DMS53 treated with DMSO at 0.1 percent for 48 hours (cell line): ENCODE results near the gene SLC6A18.

ENCODE experiments used
- DNase-seq: peaks from one replicate; lab custom pipeline; 2025; ENCODE audit not compliant: unreplicated experiment; lab: John Stamatoyannopoulos, UW

SLC6A18 gene

DNA sequence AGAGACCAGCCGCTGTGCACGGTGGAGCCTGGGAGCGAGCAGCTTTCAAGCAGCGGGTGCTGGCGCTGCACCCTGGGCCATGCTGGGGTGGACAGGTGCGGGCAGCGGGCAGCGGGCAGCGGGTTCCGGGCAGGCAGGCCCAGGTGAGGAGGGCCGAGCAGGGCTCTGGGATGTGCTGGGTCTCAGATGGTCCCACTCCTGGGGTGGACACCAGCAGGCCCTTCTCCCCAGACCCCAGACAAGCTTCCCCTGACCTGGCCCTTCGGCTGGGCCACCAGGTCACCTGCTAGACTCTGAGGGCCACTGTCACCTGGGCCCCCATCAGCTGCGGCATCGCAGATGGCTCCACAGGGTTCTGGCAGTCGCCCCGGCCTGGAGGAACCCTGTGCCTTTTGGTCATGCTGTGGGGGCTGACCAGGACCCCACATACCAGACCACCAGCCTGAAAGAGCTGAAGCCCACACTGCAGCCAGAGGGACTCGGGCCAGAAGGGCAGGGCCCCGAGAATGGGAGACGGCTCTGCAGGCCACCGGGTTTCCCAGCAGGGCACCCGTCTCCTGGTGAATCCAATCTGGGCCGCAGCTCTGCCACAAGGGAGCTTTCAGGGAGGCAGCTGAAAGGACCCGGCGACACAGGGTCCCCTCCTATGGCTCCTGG lies 21.7 kb upstream of the SLC6A18 start:
- no peak for DNase-seq

DNA sequence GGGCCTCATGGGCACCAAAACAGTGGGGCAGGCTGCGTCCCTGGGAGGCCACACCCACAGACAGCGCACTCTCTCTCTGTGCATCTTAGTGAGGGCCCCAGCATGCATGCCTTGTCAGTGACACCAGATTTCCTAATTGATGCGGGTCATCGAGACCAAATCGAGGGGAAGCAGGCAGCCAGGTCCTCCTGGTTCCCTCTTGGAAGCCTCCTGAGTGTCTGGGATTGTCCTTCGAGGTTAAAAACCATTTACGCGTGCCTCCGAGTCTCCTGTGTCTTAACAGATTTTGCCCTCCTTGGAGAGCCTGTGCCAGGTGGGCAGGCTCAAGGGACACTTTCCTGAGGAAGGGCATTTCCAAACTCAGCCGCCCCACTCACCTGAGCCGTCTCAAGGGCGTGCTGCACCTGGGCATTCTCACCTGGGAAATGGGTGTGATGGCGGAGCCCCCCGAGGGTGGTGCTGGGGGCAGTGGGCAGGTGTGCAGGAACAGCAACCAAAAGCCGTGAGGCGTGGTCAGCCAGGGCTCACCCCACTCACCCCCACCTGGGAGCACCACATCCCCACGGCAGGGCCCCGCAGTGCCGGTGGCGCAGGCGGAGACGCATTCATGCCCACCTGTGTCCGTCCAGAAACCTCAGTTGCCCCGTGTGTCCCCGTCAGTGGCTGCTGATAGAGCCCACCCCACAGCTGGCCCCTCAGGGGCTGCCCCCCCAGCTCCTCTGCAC lies 21.1 kb upstream of the SLC6A18 start:
- no peak for DNase-seq

DNA sequence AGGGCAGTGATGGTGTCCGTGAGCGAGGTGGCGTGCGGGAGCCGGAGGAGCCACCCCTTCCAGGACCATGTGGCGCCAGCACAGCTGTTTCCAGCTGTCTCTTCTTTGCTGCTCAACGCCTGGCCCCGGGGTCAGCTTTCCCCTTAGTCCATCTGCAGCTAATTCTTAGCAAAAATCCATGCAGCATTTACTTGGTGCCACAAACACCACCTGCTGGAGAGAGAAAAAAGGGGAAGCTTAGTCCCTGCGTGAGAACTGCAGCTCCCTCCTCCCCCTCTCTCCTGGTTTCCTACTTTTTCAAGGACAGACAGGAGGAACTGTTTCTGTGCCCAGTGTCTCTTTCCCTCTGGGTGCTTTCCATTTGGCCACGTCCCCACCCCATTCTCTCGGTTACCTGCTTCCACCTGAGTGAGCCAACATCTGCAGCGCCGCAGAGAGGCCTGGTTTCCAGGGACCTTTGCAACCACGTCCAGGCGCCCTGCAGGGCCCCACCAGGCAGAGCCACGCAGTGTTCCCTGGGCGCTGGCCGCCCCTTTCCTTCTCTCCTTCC lies 20.4 kb upstream of the SLC6A18 start:
- peak; percentile 30 for DNase-seq

DNA sequence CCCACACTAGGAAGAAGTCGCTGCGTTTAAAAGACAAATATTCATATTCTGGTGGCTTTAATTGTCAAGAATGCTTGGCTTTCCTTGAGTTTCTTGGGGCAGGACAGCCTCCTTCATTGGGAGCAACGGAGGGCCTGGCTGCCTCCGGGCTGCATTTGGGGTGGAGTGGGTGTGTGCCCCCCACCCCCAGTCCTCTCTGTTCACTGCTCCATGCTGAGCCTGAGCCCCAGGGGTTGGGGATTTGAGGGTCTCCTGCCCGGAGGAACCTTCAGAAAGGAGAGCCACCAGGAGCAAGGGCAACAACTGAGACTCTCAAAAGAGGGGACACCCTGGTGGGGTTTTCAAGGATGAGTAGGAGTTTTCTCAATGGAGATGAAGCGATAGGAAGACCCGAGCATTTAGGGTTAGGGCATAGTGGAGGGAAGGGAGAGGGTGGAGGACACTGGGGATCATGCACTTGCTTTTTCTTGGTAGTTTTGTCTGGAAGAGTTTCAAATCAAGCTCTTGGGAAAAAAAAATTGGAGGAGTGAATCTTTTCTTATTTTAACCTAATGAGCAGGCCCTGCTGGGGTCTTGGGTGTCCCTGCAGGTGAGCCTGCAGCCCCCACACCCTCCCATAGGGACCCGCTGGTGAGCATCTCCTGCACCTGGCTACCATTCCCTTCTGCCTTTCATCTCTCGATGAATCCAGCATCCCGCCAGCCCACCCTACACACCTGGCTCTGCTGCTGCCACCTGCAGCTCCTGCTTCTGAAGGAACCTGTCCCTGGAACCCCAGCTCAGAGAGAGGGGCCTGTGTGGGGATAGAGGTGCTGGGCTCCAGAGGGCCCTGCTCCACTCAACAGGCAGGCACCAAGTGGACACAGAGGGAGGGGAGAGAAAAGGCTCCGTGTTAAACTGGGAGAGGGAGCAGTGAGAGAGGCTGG lies 19.7 kb upstream of the SLC6A18 start:
- DNase-seq = no peak

DNA sequence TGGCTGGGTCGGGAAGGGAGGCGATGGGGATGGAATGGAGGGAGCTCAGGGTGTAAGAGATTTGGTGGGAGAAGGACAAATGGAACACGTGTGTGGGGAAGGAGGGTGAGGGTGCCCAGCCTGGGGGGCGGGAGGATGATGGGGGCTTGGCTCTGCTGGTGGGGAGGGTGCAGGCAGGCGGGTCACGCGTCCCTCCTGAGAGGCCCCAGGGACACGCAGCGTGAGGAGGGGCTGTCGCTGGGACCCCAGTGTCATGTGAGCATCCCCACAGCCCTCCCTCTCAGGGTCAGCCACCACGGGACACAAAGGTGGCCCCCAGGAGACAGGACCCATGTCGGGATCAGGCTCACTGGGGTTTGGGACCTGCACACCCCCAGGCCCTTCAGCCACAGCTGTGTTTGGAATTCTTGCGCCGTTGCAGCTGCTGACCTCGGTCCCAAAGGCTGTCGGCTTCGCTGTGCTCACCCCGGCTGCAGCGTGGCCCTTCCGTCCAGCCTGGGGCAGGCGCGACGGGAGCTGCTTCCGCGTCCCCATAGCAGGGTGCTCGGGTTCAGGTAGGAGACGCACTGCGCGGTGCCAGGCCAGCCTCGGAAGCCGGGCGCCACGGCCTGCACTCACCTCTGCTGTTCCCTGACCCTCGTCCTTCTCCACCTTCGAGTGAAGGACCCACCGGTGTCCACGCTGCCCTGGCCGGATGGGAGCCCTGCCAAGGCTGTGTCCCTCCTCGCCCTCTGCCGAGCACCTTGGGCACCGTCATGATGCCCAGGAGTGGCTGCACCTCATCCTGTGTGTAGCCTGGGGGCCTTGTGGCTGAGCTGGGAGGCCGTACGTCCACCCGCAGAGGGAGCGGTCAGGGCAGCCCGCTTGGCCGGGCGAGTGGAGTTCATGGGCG lies 18.4 kb upstream of the SLC6A18 start:
- no peak for DNase-seq

DNA sequence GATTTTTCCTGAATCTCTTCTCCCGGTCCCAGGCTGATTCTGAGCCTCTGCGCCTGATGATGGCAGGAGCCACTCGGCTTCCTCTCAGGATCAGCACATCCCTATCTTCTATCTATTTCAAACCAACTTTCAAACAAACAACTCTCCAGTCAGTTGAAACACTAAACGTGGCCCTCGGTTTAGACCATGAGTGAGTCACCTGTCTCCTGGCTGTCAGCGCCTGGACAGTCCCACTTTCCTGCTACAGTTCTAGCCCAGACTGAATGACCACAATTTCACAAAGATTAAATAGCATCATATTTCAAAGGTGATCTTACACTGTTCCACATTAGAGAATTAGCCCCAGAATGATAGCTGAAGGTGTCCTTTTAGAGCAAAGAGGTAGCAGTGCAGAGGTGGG lies 17.6 kb upstream of the SLC6A18 start:
- no peak for DNase-seq

DNA sequence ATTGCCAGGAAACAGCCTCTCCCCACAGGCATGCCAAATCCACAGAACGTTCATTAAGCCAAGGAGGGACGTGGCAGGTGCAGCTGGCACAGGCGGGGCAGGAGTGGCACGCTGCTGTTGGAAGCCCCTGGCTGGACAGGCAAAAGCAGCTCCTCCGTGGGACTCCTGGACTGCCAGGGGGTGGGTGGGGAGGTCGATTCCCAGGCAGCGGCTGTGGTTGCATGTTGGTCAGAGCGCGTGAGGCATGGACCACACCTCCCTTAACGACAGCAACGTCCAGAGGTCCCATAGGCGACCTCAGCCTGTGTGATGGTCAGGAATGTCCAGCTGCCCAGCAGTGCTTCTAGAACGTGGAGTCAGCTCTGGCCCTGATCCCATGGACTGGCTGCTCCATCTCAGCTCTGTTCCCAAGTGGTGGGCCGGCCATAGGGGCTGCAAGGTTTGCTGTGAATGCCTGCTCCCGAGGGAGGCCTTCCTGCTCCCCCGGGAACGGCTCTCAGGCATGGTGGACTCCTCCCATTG lies 16.9 kb upstream of the SLC6A18 start:
- DNase-seq = no peak

DNA sequence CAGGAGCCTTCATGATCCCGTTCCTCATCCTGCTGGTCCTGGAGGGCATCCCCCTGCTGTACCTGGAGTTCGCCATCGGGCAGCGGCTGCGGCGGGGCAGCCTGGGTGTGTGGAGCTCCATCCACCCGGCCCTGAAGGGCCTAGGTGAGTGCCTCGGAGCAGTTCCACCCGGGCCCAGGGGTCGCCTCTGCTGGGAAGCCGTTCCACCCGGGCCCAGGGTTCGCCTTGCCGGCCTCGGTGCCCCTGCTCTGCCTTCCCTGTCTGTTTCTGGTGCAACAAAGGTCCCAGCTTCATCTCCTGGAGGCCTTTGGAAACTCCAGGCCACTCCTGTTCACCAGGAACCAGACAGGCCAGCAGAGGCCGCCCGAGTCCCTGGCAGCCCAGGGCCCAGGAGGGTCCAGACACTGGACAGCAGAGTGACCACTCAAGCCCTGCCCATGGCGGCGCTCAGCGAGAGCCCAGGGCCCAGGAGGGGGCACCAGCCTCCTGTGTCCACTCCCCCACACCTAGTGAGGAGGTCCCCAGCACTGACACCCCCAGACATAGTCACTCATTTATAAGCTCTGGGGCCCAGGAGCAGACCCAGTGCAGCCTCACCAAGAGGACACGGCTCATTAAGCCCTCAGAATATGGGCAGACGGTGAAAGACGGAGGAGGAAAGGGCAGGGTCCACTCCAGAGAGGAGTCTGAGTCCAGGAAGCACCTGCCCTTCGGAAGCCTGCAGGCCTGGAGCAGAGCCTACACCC lies 16.3 kb upstream of the SLC6A18 start:
- peak; percentile 80 for DNase-seq

DNA sequence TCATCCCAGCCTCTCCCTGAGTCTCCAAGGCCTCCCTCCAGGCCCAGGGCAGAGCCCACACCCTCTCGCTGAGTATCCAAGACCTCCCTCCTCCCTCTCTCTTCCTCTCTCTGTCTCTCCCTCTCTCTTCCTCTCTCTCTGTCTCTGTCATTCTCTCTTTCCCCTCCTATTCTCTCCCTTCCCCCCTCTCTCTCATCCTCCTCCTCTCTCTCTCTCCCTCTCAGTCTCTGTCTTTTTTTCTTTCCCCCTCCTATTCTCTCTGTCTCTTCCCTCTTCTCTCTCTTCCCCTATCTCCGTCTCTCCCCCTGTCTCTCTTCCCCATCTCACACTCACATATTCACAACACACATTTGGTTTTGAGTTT lies 15.7 kb upstream of the SLC6A18 start:
- DNase-seq = no peak

DNA sequence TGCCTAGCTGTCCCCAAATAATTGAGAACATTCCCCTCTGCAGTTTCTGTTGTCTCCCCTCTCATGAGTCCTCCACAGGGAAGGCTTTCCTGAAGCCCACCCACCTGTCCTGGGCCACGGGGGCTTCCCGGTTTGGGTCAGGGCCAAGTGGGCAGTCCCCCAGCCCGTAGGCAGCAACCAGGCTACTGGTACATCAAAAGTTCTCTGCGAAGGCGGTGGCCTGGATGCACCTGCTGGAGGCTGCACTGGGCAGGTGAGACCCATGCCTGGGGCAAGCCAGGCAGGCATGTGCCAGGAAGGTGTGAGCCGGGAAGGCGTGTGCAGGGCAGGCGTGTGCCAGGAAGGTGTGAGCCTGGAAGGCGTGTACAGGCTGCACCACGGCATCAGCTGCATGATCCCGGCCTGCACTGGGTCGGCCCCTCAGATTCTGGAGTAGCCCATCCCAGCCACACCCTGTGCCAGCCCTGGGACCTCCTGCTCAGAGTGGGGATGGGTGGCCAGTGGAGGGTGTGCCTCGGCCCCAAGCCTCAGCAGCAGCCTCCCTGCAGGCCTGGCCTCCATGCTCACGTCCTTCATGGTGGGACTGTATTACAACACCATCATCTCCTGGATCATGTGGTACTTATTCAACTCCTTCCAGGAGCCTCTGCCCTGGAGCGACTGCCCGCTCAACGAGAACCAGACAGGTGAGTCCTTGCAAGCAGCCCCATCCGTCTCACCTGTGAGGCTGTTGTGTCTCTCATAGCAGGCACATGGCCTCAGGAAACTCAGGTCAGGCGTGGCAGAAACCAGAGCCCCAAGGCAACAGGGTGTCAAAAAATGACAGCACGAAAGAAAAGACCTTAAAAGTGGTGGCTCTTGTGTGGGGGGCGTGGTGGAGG lies 15.0 kb upstream of the SLC6A18 start:
- DNase-seq = no peak

DNA sequence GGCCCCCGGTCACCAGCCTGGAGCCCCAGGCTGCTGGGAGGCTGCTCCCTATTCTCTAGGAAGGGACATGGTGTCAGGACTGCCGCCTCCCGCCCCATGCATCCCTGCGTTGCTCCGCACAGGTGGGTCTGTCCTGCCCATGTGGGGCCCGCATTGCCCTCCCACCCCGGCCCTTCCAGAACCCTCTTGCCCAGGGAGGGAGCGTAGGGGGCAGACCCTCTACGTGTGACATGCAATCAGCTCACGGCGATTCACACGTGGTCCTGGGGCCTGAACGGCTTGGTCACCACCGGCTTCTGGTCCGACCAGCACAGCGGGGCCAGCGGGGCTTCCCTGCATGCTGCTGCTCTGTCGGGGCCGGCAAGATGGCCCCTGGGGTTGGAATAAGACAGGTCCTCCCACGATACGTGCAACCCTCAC lies 14.3 kb upstream of the SLC6A18 start:
- DNase-seq = no peak

DNA sequence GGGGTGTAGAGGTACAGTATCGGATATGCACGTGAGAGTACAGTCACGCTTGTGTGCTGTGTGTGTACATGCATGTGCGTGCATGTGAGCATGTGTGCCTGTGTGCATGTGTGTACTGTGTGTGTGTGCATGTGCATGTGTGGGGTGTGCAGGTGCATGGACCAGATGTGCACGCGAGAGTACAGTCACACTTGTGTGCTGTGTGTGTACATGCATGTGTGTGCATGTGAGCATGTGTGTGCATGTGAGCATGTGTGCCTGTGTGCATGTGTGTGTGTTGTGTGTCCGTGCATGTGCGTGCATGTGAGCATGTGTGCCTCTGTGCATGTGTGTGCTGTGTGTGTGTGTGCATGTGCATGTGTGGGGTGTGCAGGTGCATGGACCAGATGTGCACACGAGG lies 13.5 kb upstream of the SLC6A18 start:
- DNase-seq = no peak

DNA sequence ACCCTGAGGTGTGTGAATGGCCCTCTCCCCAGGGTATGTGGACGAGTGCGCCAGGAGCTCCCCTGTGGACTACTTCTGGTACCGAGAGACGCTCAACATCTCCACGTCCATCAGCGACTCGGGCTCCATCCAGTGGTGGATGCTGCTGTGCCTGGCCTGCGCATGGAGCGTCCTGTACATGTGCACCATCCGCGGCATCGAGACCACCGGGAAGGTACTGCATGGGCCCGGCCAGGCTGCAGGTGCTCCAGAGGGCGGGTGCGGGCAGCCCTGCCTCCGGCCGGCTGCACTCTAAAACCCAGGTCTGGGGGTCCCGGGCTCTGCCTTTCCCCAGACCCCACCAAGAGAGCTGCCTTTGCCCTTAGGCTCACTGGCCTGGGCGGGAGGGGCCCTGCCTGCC lies 12.9 kb upstream of the SLC6A18 start:
- DNase-seq = no peak

DNA sequence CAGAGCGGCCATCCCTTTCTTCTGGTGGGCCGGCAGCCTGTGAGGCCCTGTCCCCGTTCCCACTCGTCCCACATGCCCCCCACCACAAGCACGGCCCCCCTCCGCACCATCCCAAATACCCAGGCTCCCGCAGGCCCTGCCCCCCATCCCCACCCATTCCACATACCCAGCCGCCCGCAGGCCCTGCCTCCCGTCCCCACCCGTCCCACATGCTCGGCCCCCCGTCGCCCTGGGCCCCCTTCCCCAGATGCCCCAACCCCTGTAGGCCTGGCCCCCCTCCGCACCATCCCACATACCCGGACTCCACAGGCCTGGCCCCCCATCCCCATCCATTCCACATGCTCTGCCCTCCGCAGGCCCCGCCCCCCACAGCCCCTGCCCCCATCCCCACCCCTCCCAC lies 12.3 kb upstream of the SLC6A18 start:
- DNase-seq = no peak

DNA sequence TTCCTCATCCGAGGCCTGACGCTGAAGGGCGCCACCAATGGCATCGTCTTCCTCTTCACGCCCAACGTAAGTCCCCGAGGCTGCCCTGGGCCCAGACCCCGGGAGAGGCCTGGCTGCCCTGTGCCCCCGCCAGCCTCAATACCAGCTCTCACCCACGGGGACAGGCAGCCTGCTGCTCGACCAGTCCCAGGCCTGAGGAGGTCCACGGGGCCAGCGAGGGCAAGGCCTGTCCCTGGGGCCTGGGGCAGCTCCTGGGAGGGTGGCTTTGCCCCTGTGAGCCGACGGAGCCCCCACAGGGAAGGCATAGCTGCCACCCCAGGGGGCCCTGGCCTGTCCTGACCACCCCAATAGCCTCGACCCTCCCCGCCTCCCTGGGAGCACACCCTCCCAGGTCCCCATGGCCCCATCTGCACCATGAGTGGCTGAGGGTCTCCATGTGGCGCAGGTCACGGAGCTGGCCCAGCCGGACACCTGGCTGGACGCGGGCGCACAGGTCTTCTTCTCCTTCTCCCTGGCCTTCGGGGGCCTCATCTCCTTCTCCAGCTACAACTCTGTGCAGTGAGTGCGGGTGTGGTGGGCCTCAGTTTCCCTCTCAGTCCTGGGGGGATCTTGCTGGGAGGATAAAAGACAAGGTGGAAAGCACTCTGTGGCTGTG lies 11.5 kb upstream of the SLC6A18 start:
- DNase-seq = no peak

DNA sequence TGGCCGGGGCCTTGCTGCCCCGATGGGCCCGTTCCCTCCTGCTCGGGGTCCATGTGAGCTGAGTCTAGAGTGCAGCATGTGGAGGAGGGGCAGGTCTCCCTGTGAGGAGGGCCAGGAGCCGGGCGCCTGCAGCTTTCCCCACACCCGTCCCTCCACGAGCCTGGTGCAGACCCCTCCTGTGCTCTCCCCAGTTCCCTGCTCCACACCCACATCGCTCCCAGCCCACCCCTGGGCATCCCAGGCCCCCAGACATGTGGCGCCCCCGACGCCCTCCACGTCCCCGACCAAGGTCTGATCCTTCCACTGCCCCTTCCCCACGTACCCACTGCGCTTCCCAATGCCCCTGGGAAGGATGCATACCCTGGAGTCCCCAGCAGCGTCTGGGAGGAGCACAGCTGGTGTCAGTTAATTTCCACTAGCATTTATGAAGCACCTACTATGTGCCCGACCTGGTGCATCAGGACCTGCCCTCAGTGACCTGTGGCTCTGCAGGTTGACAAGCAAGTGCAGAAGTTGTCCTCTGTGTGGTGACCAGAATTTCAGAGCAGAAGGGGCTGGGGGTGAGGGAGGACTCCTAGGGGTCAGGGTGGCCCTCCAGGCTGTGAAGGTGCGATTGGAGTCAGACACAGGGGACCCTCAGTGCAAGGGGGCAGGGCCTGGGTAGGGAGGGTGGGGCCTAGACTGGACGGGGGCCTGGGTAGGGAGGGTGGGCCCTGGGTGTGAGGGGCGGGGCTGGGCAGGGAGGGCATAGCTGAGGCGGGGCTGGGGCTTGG lies 10.8 kb upstream of the SLC6A18 start:
- DNase-seq = no peak

DNA sequence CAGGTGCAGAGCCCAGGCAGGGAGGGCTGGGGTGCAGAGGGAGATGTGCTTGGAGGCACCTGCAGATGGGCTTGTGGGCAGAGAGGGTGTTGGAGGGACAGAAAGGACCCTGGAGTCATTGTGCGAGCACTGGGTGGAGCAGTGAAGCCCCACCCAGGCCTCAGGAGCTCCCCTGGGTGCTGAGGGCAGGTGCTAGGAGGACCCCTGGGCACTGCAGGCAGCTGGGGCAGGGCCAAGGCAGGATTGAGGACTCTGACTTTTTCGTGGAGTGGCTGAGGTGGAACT lies 10.3 kb upstream of the SLC6A18 start:
- no peak for DNase-seq
